ENCODE measurements around the gene ACYP1.
"Not testable (repeated sequence)": the region's sequence is repeated elsewhere in the genome, so short reads cannot be mapped to it uniquely, and the experiment has no call there.

ACYP1 gene

DNA sequence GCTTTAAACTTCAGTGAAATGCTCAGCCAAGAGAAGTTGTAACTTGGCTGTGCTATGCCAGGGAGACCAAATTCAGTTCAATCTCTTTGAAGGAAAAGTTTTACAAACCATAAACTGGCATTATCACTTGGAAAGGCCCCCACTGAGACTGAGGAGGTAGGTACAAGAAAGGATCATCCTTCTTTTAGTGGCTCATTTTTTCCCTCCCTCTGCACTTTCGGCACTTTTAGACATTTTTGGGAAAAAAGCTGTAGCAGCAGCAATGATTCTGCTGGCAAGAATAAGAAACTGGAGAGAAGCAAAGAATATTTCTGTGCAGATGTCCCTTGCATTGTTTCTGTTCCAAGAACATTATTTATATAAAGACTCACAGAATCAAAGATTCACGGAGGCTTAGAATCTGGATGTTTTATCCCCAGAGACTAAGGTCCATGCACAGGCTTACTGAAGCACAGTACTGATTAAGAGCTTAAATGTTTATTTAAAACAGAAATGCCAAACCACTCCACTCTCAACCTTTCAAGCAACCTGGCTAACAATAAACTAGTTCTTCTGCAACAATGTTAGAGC lies 17.9 kb upstream of the ACYP1 start:
- peaks cover 33% of the 10 kb centered on the region for H3K36me3 Mint-ChIP-seq
- no peak overlapping the region for H3K27ac Mint-ChIP-seq
- ATAC-seq = no peak

DNA sequence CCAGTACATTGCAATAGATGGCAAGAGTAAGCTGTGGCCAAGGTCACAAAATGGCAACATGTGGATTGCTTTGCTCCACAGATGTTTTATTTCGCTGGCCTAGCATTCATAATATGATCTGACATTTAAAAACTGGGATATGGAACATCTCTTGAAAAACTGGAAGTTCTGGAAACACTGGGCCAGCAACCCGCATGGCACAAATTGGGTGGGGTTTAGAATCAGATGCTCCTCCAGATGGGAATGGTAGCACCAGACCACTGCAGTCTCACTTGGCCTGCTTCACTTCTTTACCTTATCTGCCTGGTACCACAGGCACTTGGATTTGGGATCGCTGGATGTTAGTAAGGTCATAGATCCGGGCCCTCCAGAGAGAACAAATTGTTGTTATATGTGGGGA lies 15.7 kb upstream of the ACYP1 start:
- H3K36me3 Mint-ChIP-seq = peaks cover 11% of the 10 kb centered on the region
- H3K4me3 Mint-ChIP-seq = no peak overlapping the region
- DNase-seq (ENCODE audit: low spot score in 2 of 2) (no peak), ATAC-seq (no peak)
- no peaks in the 10 kb centered on the region for H3K9me3 Mint-ChIP-seq
- no peak overlapping the region for H3K27ac Mint-ChIP-seq
- no peaks in the 10 kb centered on the region for H3K4me1 Mint-ChIP-seq

More for the DNA sequence above, 17.9 kb upstream of the ACYP1 start:
- H3K9me3 Mint-ChIP-seq = no peaks in the 10 kb centered on the region
- no peak for DNase-seq (ENCODE audit: low spot score in 2 of 2)
- no peaks in the 10 kb centered on the region for H3K4me1 Mint-ChIP-seq
- H3K4me3 Mint-ChIP-seq = no peak overlapping the region

DNA sequence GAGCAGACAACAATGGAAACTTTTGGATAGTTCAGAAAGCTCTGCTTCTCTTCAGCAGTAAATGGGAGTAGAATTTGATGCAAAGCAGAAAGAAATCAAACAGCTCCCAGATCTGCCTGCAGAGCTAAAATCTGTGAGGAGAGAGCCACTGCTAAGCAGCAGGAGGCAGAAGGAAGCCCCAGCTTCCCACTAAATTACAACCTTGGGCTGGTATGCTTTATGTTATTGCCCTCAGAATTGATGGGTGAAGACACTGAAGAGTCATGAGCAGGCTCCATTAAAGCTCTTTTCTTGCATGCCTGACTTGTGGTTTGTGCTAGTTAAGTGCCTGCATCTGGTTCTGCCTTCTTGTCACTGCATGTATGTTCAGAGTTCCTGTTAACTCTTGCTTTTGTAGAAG lies 14.0 kb upstream of the ACYP1 start:
- Mint-ChIP-seq H3K9me3 (no peaks in the 10 kb centered on the region), H3K4me1 (no peaks in the 10 kb centered on the region), H3K4me3 (no peak overlapping the region), H3K36me3 (no peaks in the 10 kb centered on the region), H3K27ac (peak overlapping the region; percentile 34)
- DNase-seq (ENCODE audit: low spot score in 2 of 2) (no peak), ATAC-seq (no peak)

DNA sequence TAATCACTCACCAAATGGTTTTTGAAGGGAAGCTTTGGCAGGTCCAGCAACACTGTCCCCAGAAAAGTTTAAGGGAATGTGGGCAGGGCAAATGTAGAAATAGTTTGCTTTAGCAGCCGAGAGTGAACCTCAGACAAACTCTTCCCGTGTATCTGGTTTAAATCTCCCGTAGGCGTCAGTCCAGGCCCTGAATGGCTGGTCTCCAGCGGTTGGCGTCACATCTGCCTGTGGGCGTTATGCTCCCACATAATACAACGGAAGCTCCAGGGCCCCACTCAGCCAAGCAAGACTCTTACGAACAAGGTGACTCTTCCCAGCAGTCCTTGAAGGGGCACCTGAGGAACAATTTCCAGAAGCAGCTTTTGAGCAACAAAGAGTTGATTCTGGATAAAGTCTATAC lies 6.6 kb upstream of the ACYP1 start:
- no peak for ATAC-seq
- H3K36me3 Mint-ChIP-seq = no peaks in the 10 kb centered on the region
- no peak for DNase-seq (ENCODE audit: low spot score in 2 of 2)
- no peak overlapping the region for H3K4me3 Mint-ChIP-seq
- no peak overlapping the region for H3K27ac Mint-ChIP-seq
- H3K9me3 Mint-ChIP-seq = no peaks in the 10 kb centered on the region
- peaks cover 6% of the 10 kb centered on the region for H3K4me1 Mint-ChIP-seq

DNA sequence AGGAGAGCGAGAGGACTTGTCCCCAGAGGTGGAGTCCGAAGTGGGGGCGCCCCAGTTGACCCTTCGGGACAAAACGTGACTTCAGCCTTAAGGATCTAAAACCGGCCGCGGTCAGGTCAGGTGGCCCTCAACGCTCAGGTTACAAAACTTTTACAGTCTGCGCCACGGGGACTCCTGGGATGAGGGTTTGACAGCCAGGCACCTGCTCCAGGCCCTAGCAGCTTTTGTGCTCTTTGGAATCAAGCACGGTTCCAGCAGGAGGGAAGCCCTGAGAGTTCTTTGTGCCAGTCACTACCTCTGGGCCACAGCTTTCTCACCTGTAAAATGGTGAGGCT lies 6.0 kb upstream of the ACYP1 start:
- H3K9me3 Mint-ChIP-seq = no peaks in the 10 kb centered on the region
- DNase-seq (ENCODE audit: low spot score in 2 of 2) (no peak), ATAC-seq (no peak)
- no peaks in the 10 kb centered on the region for H3K36me3 Mint-ChIP-seq
- H3K4me1 Mint-ChIP-seq = peaks cover 6% of the 10 kb centered on the region
- no peak overlapping the region for H3K4me3 Mint-ChIP-seq
- H3K27ac Mint-ChIP-seq = no peak overlapping the region

DNA sequence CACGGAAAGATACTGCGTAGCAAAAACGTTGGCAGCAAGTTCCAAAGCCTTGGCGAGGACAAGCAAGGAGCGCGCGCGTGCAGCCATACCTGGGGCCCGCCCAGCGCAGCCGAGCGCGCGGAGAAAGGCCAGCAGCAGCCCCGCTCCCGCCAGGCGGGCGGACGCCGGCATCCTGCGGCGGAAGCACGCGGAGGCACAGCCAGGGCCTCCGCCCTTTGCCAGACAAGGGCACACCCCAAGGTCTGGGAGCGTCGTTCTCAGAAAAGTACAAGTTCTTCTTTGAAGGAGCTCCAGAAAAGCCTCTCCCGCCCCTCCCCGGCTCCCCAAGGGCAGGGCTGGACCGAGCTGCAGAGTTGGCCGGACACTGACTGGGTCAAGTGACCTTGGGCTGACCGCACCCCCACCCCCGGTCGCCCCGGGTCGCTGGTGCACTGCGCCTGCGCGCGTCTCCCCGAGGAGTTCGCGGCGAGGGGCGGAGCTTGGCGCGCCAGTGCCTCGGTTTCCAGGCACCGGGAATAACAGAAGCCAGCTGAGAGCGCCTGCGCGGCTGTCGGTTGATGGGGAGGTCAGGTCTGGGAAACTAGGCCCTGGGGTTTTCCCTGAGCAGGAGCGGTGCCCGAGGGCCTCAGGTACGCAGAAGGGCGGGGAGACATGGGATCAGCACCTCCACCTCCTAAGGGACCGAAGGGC lies 5.4 kb upstream of the ACYP1 start, which contains the start of gene ZC2HC1C:
Gene ZC2HC1C (plus strand): TSS at position 521 of the 690 bp plus-strand sequence. CDS start 933 bp downstream, outside the sequence.
- peak; percentile 72 to 91 for DNase-seq (ENCODE audit: low spot score in 2 of 2)
- no peaks in the 10 kb centered on the region for H3K9me3 Mint-ChIP-seq
- no peaks in the 10 kb centered on the region for H3K36me3 Mint-ChIP-seq
- H3K27ac Mint-ChIP-seq = no peak within 1 kb of the TSS
- H3K4me3 Mint-ChIP-seq = no peak within 1 kb of the TSS
- peaks cover 8% of the 10 kb centered on the region for H3K4me1 Mint-ChIP-seq
- ATAC-seq = peak; percentile 96

DNA sequence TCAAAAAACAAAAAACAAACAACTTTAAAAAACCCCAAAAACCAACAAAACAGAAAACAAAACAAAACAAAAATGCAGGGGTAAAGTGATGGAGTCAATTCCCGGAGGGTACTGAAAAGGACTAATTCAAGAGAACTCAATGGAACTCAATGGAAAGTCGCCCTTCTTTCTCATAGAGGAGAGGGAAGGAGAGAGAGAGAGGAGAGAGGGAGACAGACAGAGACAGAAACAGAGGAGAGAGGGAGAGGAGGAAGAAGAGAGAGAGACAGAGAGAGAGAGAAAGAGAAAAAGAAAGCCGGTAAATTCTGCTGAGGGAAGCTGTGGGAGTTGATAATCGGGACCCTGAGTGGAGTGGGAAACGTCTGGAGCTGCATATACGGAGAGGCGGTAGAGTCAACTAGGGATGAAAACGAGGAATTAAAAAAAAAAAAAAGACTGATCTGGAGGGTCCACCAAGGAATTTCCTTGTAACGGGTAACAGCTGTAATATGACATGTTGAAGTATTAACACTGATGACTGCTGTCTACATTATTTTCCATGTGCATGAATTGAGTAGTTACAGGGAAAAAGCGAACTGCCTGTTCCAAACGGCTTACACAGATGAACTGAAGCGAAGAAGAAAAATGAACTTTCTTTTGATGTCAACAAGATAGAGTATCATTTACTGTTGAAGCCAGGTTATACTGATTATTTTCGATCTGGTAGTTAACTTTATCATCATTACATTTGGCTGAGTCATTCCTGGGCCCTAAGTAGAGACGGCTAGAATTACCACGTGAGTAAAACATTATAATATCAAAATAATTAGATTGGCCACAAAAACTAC lies 4.7 kb upstream of the ACYP1 start:
- DNase-seq (ENCODE audit: low spot score in 2 of 2) (no peak), ATAC-seq (peak; percentile 17)
- no peak overlapping the region for H3K4me3 Mint-ChIP-seq
- H3K4me1 Mint-ChIP-seq = peaks cover 15% of the 10 kb centered on the region
- no peaks in the 10 kb centered on the region for H3K36me3 Mint-ChIP-seq
- H3K9me3 Mint-ChIP-seq = no peaks in the 10 kb centered on the region
- H3K27ac Mint-ChIP-seq = no peak overlapping the region

DNA sequence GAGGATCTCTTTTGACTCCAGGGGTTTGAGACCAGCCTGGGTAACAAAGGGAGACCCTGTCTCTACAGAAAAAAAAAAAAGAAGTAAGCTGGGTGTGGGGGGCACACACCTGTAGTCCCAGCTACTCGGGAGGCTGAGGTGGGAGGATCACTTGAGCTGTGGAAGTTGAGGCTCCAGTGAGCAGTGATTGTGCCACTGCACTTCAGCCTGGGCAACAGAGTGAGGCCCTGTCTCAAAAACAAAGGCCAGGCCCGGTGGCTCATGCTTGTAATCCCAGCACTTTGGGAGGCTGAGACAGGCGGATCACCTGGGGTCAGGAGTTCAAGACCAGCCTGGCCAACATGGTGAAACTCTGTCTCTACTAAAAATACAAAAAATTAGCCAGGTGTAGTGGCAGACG lies 3.9 kb upstream of the ACYP1 start:
- H3K4me3 Mint-ChIP-seq; DNase-seq (ENCODE audit: low spot score in 2 of 2); H3K36me3 Mint-ChIP-seq; H3K27ac Mint-ChIP-seq; H3K9me3 Mint-ChIP-seq; ATAC-seq: not testable (repeated sequence)
- H3K4me1 Mint-ChIP-seq = peaks cover 23% of the 10 kb centered on the region

DNA sequence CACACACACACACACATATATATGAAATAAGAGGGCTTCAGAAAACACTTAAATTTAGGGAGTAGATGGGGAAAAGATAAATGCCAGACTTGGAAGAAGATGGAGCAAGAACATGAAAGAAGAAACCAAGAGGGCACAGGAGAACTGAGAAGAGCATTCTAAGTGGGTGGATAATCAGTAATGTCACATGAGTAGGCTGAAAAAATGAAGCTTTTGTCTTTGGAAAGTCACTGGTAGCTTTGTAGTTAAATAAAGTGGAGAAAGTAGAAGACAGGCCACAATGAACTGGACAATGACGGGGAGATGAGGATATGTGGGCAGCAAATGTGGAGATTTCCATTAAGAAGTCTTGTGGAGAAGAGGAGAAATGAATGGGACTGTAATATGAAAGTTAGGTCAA lies 3.4 kb upstream of the ACYP1 start:
- no peak for ATAC-seq
- Mint-ChIP-seq H3K4me3 (no peak overlapping the region), H3K9me3 (no peaks in the 10 kb centered on the region), H3K4me1 (peaks cover 25% of the 10 kb centered on the region), H3K36me3 (peaks cover 7% of the 10 kb centered on the region), H3K27ac (no peak overlapping the region)
- DNase-seq (ENCODE audit: low spot score in 2 of 2) = no peak

DNA sequence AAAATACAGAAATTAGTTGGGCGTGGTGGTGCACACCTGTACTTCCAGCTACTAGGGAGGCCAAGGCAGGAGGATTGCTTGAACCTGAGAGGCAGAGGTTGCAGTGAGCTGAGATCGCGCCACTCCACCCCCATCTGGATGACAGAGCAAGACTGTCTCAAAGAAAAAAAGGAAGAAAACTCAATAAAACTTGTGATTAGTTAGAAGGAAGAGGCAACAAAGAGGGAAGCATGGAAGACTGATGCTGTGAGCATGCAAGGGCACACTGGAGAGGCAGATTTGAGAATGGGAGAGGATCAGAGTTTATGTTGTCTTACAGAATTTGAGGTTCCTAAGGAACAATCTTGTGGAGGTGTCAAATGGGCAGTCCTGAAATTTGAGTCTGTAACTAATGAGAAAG lies 2.9 kb upstream of the ACYP1 start:
- no peaks in the 10 kb centered on the region for H3K9me3 Mint-ChIP-seq
- H3K36me3 Mint-ChIP-seq = peaks cover 12% of the 10 kb centered on the region
- ATAC-seq (no peak), DNase-seq (ENCODE audit: low spot score in 2 of 2) (no peak)
- peaks cover 25% of the 10 kb centered on the region for H3K4me1 Mint-ChIP-seq
- no peak overlapping the region for H3K4me3 Mint-ChIP-seq
- no peak overlapping the region for H3K27ac Mint-ChIP-seq

DNA sequence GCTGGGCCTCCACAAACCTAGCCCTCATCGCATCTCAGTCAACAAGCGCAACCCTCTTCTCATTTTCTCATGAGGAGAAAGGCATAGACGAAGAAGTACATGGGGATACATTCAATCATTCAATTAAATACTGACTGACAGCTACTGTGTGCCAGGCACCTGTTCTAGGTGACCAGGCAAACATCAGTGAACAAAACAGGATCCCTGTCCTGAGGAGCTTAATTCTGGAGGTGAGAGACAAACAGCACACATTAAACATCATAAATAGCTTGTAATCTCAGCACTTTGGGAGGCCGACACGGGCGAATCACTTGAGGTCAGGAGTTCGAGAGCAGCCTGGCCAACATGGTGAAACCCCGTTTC lies 362 bp upstream of the ACYP1 start:
- peaks cover 35% of the 10 kb centered on the region for H3K36me3 Mint-ChIP-seq
- H3K4me1 Mint-ChIP-seq = peaks cover 26% of the 10 kb centered on the region
- H3K4me3 Mint-ChIP-seq = peak overlapping the region; percentile 100
- peak; percentile 33 for ATAC-seq
- peak overlapping the region; percentile 99 for H3K27ac Mint-ChIP-seq
- no peaks in the 10 kb centered on the region for H3K9me3 Mint-ChIP-seq
- DNase-seq (ENCODE audit: low spot score in 2 of 2) = no peak

DNA sequence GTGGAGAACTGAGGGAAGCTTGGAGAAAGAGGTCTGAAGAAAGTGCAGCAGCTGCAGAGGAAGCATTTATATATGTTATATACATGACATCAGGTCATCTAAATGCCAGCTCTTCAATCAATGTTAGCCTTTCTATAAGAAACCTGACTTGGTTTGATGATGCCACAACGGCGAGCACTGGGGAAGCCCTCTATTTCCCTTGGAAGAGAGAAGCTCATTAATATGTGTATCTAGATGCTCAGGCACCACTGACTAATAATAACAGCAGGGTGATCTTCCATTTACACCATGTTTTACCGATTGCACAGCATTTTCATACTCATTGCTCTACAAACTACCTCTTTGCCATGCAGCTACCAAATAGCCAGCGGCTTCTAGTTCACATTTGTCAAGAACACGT lies 811 bp downstream of the ACYP1 start:
- H3K4me3 Mint-ChIP-seq = peak overlapping the region; percentile 100
- DNase-seq (ENCODE audit: low spot score in 2 of 2) (no peak), ATAC-seq (peak; percentile 3)
- peaks cover 26% of the 10 kb centered on the region for H3K4me1 Mint-ChIP-seq
- peak overlapping the region; percentile 99 for H3K27ac Mint-ChIP-seq
- peaks cover 46% of the 10 kb centered on the region for H3K36me3 Mint-ChIP-seq
- H3K9me3 Mint-ChIP-seq = no peaks in the 10 kb centered on the region

DNA sequence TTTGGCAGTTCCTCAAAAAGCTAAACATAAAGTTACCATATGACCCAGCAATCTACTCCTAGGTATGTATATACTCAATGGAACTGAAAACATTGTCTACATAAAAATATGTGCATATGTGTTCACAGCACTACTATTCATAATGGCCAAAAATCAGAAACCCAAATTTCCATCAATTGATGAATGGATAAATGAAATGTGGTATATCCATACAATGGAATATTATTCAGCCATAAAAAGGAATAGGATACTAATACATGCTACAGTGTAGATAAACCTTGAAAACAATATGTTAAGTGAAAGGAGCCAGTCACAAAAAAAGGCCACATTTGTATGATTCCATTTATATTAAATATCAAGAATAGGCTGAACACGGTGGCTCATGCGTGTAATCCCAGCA lies 3.4 kb downstream of the ACYP1 start:
- no peaks in the 10 kb centered on the region for H3K9me3 Mint-ChIP-seq
- no peak overlapping the region for H3K4me3 Mint-ChIP-seq
- DNase-seq (ENCODE audit: low spot score in 2 of 2) = no peak
- no peak for ATAC-seq
- peaks cover 59% of the 10 kb centered on the region for H3K36me3 Mint-ChIP-seq
- peaks cover 31% of the 10 kb centered on the region for H3K4me1 Mint-ChIP-seq
- no peak overlapping the region for H3K27ac Mint-ChIP-seq

DNA sequence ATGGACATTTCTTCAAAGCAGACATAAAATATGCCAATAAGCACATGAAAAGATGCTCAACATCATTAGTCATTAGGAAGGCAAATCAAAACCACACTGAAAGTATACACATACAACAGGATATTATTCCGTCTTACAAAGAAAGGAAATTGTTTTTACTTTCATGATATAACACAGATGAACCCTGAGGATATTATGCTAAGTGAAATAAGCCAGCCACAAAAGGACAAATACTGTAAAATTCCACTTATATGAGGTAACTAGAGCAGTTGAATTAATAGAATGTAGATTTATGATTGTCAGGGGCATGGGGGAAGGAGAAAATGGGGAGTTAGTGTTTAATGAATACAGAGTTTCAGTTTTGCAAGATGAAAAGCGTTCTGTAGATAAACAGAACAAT lies 4.2 kb downstream of the ACYP1 start:
- Mint-ChIP-seq H3K4me1 (peaks cover 33% of the 10 kb centered on the region), H3K36me3 (peaks cover 64% of the 10 kb centered on the region), H3K9me3 (no peaks in the 10 kb centered on the region), H3K4me3 (no peak overlapping the region), H3K27ac (no peak overlapping the region)
- no peak for DNase-seq (ENCODE audit: low spot score in 2 of 2)
- ATAC-seq = no peak

DNA sequence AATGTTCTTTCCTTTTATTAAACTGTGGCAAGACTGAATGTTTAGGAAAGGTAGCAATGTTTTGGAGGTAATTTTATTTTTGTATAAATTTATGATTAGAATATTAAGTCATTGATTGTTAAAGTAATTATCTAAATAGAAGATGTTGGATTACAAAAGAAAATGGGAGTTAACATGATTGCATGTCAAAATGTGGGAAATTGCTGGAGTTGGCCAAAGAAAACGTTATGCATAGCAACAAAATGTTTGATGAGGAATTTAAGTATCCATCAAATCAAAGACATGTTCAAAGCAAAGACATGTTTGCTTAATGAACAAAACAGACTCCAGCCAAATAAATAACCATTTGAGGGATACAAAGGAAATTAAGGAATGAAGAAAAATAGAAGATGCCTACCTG lies 9.4 kb downstream of the ACYP1 start:
- DNase-seq (ENCODE audit: low spot score in 2 of 2) = no peak
- H3K4me1 Mint-ChIP-seq = peaks cover 29% of the 10 kb centered on the region
- H3K9me3 Mint-ChIP-seq = no peaks in the 10 kb centered on the region
- no peak for ATAC-seq
- H3K36me3 Mint-ChIP-seq = peaks cover 78% of the 10 kb centered on the region
- no peak overlapping the region for H3K4me3 Mint-ChIP-seq
- no peak overlapping the region for H3K27ac Mint-ChIP-seq

Data from stimulated activated effector memory CD8-positive, alpha-beta T cell treated with anti-CD3 and anti-CD28 coated beads, Interleukin-12 subunit alpha, Interleukin-12 subunit beta, amount 100 ng/mL, for 72 hours (primary cell).